Activated T-helper 17 cell treated with anti-CD3 and anti-CD28 coated beads, Interleukin-2, amount 50 U/mL, for 72 hours (primary cell): Measurements from ENCODE around the gene ARPIN. TPM values are rescaled to one million over a fixed set of nuclear protein-coding genes. Genes with fewer than 3 reads are reported as not detected.
A peak's percentile ranks its signal among the peaks of the same experiment; 100 is the strongest.

Experiments
- ATAC-seq: fragments of 150-1000 bp; cut with Tn5 transposase; replicated peaks from 2 replicates; pipeline ENCODE4 v1.10.0; 2021; ENCODE audit warnings: mild to moderate bottlenecking, moderate library complexity
- H3K27ac Mint-ChIP-seq: one replicate; pipeline ENCODE4 v1.8.0; 2022; ENCODE audit warnings: mixed read lengths
- H3K27me3 Mint-ChIP-seq: one replicate; pipeline ENCODE4 v1.8.0; 2022; ENCODE audit warnings: mixed read lengths
- H3K36me3 Mint-ChIP-seq: one replicate; pipeline ENCODE4 v1.8.0; 2022; ENCODE audit warnings: low read depth, mild to moderate bottlenecking, mixed read lengths
- H3K4me1 Mint-ChIP-seq: one replicate; pipeline ENCODE4 v1.8.0; 2022; ENCODE audit warnings: mixed read lengths
- H3K4me3 Mint-ChIP-seq: one replicate; pipeline ENCODE4 v1.8.0; 2022; ENCODE audit warnings: mild to moderate bottlenecking, mixed read lengths
- H3K9me3 Mint-ChIP-seq: one replicate; pipeline ENCODE4 v1.8.0; 2022; ENCODE audit warnings: mixed read lengths
- total RNA-seq, 2 donors: library from RNA; stranded (reverse); gene quantifications; one replicate each; pipeline ENCODE4 v1.2.3, GENCODE V29; 2022

ARPIN gene
- total RNA-seq, 2 donors from 2014 or later = not detected

DNA sequence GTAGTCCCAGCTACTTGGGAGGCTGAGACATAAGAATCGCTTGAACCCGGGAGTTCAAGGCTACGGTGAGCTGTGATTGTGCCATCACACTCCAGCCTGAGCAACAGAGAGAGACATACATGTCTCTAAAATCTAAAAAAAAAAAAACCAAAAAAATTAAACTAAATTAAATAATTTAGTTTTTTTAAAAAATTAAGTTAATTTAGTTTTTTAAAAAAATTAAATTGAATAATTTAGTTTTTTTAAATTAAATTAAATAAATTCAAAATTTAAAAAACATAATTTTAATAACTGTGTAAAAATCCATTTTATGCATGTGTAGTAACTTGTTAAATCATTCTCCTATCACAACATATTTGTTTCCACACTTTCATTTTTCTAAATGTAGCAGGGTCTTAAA, 20.1 kb upstream of the ARPIN start:
- peaks cover 11% of the 10 kb centered on the region for H3K4me1 Mint-ChIP-seq
- ATAC-seq = no peak
- H3K27ac Mint-ChIP-seq = no peak overlapping the region
- H3K36me3 Mint-ChIP-seq = no peaks in the 10 kb centered on the region
- no peaks in the 10 kb centered on the region for H3K9me3 Mint-ChIP-seq
- no peaks in the 10 kb centered on the region for H3K27me3 Mint-ChIP-seq
- no peak overlapping the region for H3K4me3 Mint-ChIP-seq

DNA sequence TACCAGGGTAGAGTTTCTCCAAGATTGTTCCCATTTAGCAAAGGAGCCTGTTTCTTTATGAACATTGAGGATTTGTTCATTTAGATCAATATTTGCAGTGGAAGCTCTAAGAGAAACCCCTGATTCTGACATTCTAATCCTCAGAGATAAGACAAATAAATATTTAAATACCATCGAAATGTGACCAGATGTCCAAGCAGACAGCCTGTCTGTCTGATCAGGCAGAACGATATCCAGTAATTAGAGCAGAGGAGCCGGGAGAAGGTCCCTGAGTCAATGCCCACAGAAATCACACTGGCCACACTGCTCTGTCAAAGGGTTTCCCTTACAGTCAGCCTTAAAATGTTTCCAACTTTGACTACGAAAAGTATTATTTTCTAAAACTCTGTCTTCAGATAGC, 15.7 kb upstream of the ARPIN start:
- H3K4me1 Mint-ChIP-seq = no peaks in the 10 kb centered on the region
- no peak overlapping the region for H3K4me3 Mint-ChIP-seq
- no peak overlapping the region for H3K27ac Mint-ChIP-seq
- no peaks in the 10 kb centered on the region for H3K36me3 Mint-ChIP-seq
- no peak for ATAC-seq
- H3K27me3 Mint-ChIP-seq = no peaks in the 10 kb centered on the region
- no peaks in the 10 kb centered on the region for H3K9me3 Mint-ChIP-seq

DNA sequence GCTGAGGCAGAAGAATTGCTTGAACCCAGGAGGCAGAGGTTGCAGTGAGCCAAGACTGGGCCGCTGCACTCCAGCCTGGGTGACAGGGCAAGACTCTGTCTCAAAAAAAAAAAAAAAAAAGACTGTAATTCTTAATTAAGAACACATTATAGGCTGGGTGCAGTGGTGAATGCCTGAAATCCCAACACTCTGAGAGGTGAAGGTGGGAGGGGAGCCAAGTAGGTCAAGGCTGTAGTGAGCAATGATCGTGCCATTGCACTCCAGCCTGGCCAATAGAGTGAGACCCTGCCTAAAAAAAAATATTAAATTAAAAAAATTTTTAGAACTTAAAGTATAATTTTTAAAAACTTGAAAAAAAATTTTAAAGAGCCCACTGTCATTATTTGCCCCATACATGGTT, 13.4 kb upstream of the ARPIN start:
- no peak overlapping the region for H3K4me3 Mint-ChIP-seq
- no peak for ATAC-seq
- H3K27ac Mint-ChIP-seq = no peak overlapping the region
- H3K27me3 Mint-ChIP-seq = no peaks in the 10 kb centered on the region
- H3K4me1 Mint-ChIP-seq = no peaks in the 10 kb centered on the region
- no peaks in the 10 kb centered on the region for H3K9me3 Mint-ChIP-seq
- no peaks in the 10 kb centered on the region for H3K36me3 Mint-ChIP-seq

DNA sequence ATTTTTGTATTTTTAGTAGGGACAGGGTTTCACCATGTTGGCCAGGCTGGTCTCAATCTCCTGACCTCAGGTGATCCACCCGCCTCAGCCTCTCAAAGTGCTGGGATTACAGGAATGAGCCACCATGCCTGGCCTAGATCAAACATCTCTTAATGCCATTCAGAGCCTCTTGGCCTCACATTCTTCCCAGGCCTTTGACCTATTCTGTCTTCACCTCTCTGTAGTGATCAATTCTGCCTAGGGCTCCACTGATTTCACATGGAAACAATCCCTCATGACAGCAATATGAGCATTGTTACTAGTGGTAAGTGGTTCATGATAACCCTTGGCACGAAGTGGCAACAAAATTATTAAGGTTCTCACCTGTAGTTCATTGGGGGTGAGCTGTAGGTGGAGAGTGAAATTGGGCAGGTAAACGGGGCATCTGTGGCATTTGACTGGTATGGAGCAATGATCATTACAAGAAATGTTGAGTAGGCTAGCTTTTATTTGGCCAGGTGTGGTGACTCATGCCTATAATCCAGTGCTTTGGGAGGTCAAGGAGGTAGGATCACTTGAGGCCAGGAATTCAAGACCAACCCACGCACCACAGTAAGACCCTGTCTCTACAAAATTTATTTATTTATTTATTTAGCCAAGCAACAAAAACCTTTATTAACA, 4.8 kb upstream of the ARPIN start:
- Mint-ChIP-seq H3K27me3 (peaks cover 11% of the 10 kb centered on the region), H3K9me3 (no peaks in the 10 kb centered on the region), H3K4me3 (no peak overlapping the region), H3K4me1 (no peaks in the 10 kb centered on the region), H3K27ac (no peak overlapping the region), H3K36me3 (no peaks in the 10 kb centered on the region)
- no peak for ATAC-seq

DNA sequence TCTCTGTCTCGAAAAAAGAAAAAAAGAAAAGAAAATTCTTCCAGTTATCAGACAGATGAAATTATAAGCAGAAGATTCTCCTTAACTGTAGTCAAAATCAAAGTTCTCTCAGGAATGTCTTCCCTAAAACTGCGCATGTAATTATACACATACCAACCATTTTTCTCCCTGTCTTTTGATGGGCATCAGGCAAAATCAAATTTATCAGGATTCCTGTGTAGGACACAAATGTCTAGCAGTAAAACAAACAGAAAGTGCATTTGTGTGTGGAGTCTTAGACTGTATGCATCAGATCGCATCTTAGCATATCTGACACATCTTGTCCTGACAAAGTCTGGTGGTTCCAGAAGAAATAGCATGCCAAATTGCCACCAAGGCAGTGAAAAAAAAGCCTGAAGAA, 3.9 kb upstream of the ARPIN start:
- ATAC-seq = no peak
- H3K27me3 Mint-ChIP-seq = peaks cover 16% of the 10 kb centered on the region
- H3K9me3 Mint-ChIP-seq = no peaks in the 10 kb centered on the region
- H3K27ac Mint-ChIP-seq = no peak overlapping the region
- H3K4me1 Mint-ChIP-seq = no peaks in the 10 kb centered on the region
- H3K36me3 Mint-ChIP-seq = no peaks in the 10 kb centered on the region
- H3K4me3 Mint-ChIP-seq = no peak overlapping the region

DNA sequence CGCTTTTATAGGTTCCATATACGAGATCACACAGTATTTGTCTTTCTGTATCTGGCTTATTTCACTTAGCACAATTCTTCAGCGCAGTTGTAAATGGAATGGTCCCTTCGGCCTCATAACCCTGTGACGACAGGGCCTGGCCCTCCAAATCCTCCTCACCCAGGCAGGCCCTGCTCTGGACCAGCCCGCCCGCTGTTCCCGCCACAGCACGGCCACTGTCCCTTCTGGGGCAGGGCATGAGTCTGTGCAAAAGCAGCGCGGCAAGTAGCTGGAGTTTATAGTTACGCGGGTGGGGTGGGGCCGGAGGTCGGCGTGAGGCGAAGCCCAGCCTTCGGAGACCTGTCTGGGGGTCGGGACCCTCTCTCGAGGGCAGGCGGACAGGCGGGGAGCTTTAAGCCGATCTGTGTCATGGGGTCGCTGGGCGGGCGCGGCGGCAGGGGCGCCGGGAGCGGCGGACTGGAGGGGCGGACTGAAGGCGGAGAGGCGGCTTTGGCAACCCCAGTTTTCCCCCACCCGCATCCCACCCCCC, 543 bp downstream of the ARPIN start:
- Mint-ChIP-seq H3K27me3 (peaks cover 25% of the 10 kb centered on the region), H3K9me3 (no peaks in the 10 kb centered on the region), H3K4me1 (no peaks in the 10 kb centered on the region), H3K27ac (no peak overlapping the region), H3K4me3 (no peak overlapping the region), H3K36me3 (no peaks in the 10 kb centered on the region)
- no peak for ATAC-seq

DNA sequence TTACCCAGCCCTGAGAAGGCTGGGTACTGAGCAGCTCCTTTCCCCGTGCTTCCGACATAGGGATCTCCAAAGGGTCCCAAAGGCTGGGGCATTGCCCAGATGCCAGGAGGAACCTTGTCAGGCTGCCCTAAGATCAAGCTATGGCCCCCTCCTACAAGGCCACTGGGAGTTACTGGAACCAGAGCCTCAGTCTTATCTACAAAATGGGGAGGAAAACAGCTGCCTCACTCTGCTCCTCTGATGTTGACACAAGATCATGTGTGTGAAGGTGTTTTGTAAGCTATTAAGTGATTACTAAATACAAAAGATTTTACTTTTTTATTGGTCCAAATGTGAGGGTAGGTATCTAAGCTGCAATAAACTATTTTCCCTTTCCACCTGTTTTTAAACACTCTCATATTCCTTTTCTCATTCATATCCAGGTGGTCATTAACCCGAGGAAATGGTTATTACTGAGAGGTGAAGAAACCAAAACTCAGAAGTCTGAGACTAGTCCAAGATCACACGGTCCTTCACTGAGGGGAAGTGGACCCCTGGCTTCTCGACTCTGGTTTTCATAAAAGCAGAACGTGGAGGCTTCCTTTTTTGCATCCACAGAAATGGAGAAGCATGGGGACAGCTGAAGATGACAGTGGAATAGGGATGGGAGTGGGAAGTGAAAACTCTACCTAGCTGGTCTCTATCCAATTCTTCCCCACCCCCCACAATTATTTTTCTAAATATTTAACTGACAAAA, 1.7 kb downstream of the ARPIN start:
- Mint-ChIP-seq H3K4me1 (no peaks in the 10 kb centered on the region), H3K9me3 (no peaks in the 10 kb centered on the region), H3K27me3 (peaks cover 25% of the 10 kb centered on the region), H3K27ac (no peak overlapping the region), H3K4me3 (no peak overlapping the region), H3K36me3 (no peaks in the 10 kb centered on the region)
- ATAC-seq = no peak

DNA sequence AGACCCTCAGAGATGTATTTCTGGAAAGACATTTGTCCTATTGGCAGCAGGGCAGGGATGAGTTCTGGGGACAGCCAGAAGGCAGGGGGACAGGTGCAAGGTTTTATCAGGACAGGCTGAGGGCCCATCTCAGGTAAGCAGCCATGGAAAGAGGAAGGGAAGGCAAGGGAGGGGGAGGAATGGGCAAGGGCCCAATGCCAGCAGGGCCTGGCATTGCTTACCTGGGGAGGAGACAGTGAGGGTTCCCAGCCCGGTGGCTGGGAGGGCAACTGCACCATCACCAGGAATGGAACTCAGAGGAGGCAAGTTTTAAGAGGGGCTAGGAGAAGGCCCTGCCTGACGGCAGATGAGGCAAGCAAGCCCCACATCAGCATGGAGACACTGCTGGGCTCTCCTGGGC, 3.1 kb downstream of the ARPIN start:
- Mint-ChIP-seq H3K36me3 (no peaks in the 10 kb centered on the region), H3K4me3 (no peak overlapping the region), H3K27me3 (peaks cover 22% of the 10 kb centered on the region), H3K27ac (no peak overlapping the region), H3K4me1 (no peaks in the 10 kb centered on the region), H3K9me3 (no peaks in the 10 kb centered on the region)
- ATAC-seq = no peak

DNA sequence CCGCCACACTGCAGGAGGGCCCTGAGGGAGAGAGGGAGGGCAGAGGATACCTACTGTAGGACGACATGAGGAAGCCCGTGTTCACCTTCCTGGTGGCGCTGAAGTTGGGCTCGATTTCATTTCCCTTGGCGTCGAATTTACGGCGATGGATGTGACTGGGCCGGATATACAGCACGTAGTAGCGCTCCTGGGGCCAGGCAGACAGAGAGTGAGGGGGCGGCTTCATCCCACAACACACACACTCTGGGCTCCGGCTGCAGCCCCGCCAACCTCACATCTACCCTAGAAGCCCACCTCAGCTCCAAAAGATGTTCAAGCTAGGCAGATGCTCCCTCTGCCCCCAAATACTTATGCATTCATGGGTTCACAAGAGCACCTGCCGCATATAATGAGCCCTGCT, 4.5 kb downstream of the ARPIN start:
- H3K4me3 Mint-ChIP-seq = no peak overlapping the region
- no peaks in the 10 kb centered on the region for H3K9me3 Mint-ChIP-seq
- no peak overlapping the region for H3K27ac Mint-ChIP-seq
- H3K36me3 Mint-ChIP-seq = no peaks in the 10 kb centered on the region
- H3K27me3 Mint-ChIP-seq = peaks cover 17% of the 10 kb centered on the region
- no peaks in the 10 kb centered on the region for H3K4me1 Mint-ChIP-seq
- ATAC-seq = no peak

DNA sequence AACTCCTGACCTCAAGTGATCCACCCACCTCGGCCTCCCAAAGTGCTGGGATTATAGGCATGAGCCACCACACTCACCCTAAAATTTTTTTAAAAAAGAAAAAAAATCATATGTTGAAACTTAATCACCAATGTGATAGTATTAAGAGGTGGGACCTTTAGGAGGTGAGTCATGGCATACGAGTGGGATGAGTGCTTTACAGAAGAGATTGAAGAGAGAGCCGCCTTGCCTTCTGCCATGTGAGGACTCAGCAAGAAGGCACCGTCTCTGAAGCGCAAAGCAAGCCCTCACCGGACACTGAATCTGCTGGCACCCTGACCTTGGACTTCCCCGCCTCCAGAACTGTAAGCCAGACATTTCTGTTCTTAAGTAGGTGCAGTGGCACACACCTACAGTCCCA, 5.5 kb downstream of the ARPIN start:
- no peak overlapping the region for H3K27ac Mint-ChIP-seq
- H3K4me3 Mint-ChIP-seq = no peak overlapping the region
- H3K27me3 Mint-ChIP-seq = peaks cover 17% of the 10 kb centered on the region
- ATAC-seq = no peak
- H3K9me3 Mint-ChIP-seq = no peaks in the 10 kb centered on the region
- no peaks in the 10 kb centered on the region for H3K36me3 Mint-ChIP-seq
- H3K4me1 Mint-ChIP-seq = no peaks in the 10 kb centered on the region

DNA sequence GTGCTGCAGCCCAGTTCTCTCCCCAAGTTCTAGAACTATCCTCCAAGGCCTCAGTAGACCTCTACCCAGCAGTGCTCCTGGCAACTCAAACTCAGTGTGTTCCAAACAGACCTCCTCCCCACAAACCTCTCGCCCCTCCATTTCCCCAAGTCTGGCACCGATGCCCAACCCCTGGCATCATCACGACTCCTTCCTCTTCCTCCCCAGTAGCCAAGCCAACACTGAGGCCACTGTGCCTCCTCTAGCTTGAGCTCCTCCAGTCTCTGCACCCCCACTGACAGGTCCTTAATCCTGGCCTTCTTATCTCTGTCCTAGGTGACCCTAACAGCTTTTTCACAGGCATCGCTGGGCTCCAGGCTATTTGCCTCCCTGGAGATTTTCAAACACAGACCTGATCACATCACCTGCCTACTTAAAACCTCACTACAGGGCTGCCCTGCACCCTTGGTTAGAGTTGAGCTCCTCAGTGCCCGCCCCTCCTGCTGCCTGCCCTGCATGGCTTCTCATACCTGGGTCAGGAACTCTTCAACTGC, 6.8 kb downstream of the ARPIN start:
- ATAC-seq = no peak
- Mint-ChIP-seq H3K4me1 (no peaks in the 10 kb centered on the region), H3K27me3 (peaks cover 10% of the 10 kb centered on the region), H3K27ac (peak overlapping the region; percentile 8), H3K9me3 (no peaks in the 10 kb centered on the region), H3K4me3 (no peak overlapping the region), H3K36me3 (no peaks in the 10 kb centered on the region)

DNA sequence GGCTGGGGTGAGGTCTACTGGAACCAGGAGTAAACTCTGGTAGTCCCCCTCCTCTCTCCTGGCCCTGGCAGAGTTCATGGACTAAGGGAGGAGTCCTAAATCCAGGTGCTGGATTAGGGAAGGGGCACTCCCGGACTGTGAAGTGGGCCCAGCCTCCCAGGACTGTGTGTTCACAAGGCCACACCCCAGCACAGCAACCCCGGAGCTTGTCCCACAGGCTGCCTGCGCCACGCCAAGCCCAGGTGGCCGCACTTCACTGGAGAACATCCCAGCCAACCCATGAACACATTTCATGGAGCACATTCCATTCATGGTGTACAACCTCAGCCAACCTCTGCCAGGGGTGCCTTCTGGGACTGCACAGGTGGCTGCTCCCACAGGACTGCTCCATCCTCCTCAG, 8.2 kb downstream of the ARPIN start:
- Mint-ChIP-seq H3K9me3 (no peaks in the 10 kb centered on the region), H3K27me3 (peaks cover 8% of the 10 kb centered on the region)
- no peak for ATAC-seq

DNA sequence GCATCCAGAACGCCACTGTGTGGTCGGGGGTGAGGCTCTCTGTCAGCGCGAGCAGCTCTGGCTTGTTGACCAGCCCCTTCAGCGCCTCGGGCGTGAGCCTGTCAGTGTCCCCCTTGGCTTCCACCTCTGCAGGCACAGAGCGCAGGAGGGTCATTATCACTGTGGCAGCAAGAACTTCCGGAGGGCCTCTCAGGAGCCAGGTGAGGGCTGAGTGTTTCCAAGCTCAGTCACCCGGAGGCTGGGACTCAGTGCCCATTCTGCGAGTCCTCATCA, 9.0 kb downstream of the ARPIN start:
- Mint-ChIP-seq H3K36me3 (no peaks in the 10 kb centered on the region), H3K4me1 (no peaks in the 10 kb centered on the region), H3K27me3 (peaks cover 3% of the 10 kb centered on the region), H3K27ac (no peak overlapping the region), H3K4me3 (no peak overlapping the region), H3K9me3 (no peaks in the 10 kb centered on the region)
- ATAC-seq = no peak

More for the DNA sequence above, 8.2 kb downstream of the ARPIN start:
- H3K4me1 Mint-ChIP-seq = no peaks in the 10 kb centered on the region
- no peak overlapping the region for H3K27ac Mint-ChIP-seq
- no peak overlapping the region for H3K4me3 Mint-ChIP-seq
- H3K36me3 Mint-ChIP-seq = no peaks in the 10 kb centered on the region

DNA sequence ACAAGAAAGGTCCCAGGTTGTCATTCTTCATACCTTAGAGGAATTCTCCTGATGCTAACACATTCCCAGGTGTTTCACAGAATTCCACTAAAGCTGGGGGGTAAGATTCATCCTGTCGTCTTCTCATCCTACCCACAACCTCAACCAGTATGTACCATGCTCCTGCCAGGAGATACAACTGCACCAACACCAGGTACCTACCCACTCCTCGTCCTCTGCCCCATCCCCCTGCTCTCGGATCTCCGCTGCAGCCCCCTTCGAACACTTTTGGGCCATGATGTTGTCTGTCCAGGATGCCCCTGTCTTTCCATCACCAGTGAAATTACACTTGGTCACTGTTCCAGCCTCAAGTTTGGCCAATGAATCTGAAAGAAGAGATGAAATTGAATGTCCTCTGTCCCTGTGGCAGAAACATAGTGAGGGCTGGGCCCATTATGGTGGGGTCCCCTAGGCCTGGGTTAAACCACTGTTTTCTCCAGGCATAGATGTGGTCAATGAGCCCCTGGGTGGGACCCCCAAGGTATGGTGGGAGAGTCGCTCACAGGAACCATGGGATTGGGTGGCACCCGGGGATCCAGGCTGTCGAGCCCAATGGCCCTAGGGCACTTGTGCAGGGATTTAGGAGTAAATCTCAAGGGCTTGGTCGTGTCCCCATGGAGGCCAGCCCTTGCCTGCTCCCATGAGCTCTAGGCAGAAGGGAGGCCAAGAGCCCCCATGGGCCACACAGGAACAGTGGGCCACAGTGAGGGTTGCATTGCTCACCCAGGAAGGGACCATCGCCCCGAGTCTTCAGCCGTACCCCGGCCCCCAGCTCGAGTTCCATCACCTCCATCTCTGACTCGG, 9.5 kb downstream of the ARPIN start:
- Mint-ChIP-seq H3K4me1 (no peaks in the 10 kb centered on the region), H3K27ac (no peak overlapping the region), H3K9me3 (no peaks in the 10 kb centered on the region), H3K4me3 (no peak overlapping the region), H3K27me3 (peaks cover 3% of the 10 kb centered on the region), H3K36me3 (no peaks in the 10 kb centered on the region)
- ATAC-seq = no peak

DNA sequence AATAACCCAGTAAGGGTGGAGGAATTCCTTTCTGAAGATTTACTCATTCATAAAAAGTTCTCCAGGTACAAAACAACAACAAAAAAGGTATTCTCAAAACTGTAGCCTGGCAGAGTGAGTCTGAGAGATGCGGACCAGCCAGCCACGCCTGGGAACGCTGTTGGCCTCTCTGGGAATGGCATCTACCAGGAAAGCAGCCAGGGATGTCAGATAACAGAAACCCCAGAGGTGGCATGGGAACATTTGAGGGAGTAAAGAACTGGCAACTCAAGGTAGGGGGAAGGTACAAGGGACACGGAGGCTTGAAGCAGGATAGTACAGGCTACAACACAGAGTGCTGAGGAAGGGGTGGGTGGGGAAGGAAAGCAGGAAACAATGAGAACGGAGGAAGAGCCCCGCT, 11.9 kb downstream of the ARPIN start:
- H3K9me3 Mint-ChIP-seq = no peaks in the 10 kb centered on the region
- no peak overlapping the region for H3K4me3 Mint-ChIP-seq
- H3K4me1 Mint-ChIP-seq = no peaks in the 10 kb centered on the region
- ATAC-seq = no peak
- no peaks in the 10 kb centered on the region for H3K36me3 Mint-ChIP-seq
- H3K27me3 Mint-ChIP-seq = peaks cover 3% of the 10 kb centered on the region
- peak overlapping the region; percentile 5 for H3K27ac Mint-ChIP-seq
